HG02642 (cell line): ENCODE data around the gene COA8.
A peak's percentile ranks its signal among the peaks of the same experiment; 100 is the strongest.
"Not testable (repeated sequence)": the region's sequence is repeated elsewhere in the genome, so short reads cannot be mapped to it uniquely, and the experiment has no call there.

ENCODE experiments used
- ATAC-seq: cut with Tn5 transposase; IDR thresholded peaks from one replicate; pipeline ENCODE4 v1.9.1; 2021; ENCODE audit warnings: mild to moderate bottlenecking; ENCODE audit not compliant: unreplicated experiment, poor library complexity

The COA8 gene

DNA sequence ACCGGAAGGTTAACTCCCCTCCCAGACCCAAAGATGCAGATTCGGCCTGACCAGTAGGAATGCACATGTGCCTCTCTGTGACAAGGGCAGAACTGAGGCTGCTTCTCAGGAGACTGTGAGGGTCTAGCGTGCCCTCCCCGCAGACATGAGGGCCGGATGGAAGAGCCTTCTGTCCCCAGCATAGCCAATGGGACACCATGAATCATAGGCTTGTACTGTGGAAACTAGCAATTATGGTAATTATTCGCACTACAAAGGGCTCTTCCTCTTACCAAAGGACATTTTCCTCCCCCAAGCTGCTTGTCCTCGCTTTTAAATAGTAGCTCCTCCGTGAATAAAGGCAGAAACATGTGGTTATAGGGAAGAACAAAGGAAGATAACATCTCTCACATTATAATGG, 6.2 kb downstream of the COA8 start:
- no peak for ATAC-seq

DNA sequence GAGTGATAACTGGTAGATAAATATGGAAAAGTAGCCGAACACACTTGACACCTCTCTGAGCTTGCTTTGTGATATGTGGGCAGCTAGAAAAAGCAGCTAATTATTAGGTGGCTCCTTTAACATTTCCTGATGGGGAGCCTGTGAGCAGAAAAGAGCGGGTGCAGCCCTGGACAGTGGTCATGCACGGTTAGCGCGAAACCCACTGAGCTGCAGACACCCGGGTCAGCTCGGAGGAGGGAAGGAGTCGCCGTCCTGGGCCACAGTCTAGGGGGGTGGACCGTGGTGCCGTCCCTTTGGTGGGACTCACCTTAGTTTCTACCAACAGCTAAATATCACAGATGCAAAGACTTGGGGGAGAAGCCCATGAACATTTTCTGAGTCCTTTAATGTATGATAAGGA, 6.6 kb downstream of the COA8 start:
- ATAC-seq, result no peak

DNA sequence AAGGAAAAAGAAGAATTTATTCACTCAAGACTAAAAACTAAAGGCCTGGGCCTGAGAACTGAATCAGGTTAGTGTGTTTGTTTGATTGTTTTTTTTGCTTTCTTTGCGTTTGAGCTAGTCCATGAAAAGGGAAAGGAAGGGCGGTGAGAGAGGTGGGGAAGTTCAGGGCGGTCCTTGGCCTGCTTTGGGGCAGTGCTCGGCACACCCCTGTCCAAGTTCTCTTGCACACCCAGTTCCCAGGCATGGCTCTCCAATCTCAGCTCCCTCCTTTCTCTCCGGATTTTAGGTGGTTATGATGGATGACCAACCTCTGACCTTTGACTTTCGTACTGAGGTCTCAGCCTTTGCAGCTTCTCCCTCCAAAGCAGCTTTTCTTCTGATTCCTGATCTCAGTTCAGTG, 11.3 kb downstream of the COA8 start:
- no peak for ATAC-seq

DNA sequence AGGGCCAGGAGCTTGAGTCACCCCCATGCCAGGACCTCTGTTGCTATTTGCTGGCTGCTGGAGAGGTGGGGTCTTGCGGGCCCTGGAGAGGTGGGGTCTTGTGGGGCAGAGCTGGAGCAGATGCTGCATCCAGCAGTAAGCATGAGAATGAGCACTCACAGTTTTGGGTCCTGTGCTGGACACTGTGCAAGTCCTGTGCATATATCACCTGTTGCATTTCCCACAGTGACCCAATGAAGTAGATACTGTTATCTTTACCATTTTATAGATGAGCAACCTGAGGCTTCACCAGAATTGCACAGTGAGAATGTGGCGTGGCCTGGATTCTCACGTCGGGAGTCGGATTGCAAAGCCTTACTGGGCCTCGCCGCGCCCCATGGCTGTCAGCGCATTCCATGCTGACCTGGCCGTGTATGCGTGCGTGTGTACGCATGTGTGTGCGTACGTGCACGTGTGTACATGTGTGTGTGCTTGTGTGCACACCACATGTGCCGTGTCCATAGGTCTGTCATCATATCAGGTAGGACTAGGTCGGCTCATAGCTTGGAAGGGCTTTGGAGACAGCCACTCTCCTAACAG, 12.0 kb downstream of the COA8 start:
- ATAC-seq, result no peak

DNA sequence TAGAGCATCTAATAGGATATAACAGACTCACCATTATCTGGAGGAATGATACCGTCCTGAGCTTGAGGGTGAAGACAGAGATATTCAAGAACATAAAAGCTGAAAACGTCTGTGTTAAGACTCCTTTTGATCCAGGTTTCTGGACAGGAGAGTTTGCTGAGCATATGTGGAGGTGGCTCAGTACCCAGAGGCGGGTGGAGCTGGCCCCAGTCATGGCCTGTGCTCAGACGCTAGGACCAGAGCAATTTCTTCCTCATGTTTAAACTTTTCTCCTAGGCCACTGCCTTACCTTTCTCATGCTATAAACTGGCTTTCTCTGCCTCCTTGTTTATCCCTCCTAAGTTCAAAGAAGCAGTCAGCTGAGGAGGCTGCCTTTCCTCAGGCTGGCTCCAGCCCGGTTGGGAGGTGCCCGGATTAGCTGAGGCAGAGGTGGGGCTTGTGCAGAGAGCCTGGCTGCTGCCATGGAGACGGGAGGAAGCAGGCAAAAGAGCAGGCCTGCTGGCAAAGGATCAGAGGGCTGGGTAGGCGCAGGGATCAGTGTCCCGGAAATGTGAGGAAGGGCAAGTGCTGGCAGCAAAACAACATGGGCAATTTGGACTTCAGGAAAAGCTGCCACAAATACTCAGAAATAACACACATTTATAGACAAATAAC, 13.7 kb downstream of the COA8 start:
- ATAC-seq, result no peak

DNA sequence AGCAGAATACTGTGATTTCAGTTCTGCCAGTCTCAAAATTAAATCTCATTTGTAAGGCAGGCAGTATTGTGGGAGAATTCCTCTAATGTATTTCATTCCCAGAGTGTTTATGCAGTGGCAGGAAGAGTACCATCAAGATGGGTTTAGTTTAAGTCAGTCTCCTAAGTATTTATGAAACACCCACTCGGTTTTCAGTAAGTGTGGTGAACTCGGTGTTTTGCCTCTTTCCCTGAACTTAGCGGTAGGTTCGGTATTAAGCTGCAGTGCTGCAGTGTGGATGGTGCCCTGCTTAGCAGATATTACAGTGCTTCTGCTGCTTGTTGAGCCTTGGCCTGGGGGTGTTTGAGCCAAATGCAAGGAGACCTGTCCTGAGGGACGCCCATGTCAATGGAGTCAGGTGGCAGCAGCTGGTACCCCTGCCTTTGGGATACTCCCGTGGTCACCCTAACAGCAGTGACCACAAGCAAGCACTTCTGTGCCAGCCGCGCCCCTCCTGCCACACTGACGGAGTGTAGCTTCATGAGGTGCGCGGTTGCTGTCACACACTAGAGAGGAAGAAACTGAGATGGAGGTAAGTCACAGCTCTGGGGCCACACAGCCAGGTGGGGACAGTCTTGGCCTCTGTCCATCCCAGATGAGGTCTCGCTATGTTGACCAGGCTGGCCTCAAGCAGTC, 15.8 kb downstream of the COA8 start:
- no peak for ATAC-seq

DNA sequence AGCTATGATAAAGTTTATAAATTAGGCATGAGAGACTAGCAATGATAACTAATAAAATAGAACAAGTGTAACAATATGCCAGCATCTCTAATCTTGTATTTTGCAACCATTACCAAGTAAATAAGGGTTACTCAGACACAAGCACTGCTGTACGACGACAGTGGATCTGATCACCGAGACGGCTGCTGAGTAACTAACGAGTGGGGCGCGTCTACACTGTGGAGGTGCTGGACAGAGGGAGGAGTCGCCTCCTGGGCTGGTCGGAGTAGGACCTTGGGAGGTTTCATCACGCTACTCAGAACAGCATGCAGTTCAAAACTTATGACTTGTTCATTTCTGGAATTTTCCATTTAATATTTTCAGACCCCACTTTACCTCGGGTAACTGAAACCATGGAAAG, 18.4 kb downstream of the COA8 start:
- ATAC-seq, result no peak

DNA sequence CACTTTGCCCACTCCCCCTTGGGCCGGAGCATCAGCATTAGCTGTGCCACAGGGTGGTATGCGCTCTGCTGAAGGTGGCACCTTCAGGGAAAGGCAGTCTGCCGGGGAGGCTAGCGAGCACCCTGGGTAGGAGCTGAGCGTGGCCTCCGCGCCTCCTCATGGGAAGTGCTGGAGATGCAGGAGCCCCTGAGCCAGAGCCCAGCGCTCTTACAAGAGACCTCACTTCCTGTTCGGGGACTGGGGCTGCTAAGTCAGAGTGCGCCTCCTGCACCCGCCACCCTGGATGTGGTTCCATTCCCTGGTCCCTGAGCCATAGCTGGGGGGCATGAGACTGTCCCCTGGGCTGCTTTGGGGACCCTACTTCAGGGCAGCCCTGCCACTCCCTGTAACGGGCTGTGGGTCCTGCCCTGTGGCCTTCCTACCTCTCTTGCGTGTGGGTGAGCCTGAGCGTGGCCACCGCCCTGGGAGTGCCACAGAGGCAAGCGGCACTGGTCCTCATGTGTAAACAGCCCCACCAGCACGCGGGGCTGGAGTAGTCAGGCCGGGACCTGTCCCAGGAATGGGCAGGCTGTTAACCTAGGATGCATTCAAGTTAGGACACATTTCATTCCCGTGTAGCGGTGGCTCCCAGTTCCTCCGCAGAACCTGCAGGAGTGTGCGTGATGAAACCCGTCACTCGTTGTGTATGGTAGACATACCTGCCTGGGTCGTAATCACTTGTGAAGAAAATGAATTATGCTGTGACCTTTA, 19.4 kb downstream of the COA8 start:
- no peak for ATAC-seq

DNA sequence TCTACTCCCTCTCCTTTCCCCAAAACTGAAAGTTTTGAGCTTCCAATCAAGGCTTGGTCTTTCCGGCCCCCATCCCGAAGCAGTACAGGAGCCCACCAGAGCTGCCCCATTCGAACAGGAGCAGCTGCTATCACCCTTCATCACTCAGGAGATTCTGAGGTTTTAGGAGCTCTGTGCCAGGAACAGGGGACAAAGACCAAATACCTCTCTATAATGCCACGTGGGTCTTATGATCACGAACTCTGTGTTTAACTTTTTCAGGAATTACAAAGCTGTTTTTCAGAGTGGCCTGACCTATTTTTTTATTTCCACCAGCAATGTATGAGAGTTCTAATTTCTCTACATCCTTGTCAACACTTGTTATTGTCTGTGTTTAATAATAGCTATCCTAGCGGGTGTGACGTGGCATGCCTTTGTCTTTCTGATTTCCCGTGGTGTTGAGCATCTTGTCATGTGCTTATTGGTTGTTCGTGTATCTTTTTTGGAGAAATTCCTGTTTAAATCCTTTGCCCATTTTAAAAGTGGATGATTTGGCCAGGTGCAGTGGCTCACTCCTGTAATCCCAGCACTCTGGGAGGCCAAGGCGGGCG, 21.7 kb downstream of the COA8 start:
- no peak for ATAC-seq

DNA sequence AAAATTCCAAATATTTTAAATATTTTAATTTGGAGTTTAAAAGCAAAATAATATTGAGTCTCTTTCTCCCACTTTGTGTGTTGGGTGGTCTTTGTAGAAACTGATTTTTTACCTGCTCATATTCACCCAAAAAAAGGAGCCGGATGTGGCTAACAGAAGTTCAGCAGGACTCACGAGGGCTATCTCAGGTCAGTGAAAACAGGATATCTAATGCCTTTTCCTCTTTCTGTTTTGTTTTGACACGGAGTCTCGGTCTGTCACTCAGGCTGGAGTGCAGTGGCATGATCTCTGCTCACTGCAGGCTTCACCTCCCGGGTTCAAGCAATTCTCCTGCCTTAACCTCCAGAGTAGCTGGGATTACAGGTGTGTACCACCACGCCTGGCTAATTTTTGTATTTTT, 30.8 kb downstream of the COA8 start:
- peak; percentile 84 for ATAC-seq

DNA sequence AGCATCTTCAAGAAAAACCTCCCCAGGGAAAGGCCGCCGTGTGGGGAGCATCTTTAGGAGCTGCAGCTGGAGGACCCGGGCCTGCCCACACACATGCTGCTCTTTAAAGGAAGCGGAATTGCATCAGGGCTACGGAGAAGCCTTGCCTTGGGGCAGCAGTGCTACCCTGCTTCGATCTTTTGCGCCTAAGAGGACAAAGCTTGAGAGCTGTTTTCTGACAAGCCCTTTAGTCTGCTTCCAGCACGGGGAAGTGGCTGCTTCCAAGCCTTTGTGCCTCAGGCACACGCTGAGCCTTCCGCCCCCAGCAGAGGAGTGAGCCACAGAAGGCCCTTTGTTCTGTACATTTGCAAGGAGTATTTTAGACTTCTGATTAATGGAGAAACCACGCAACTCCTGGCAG, 31.5 kb downstream of the COA8 start:
- no peak for ATAC-seq

DNA sequence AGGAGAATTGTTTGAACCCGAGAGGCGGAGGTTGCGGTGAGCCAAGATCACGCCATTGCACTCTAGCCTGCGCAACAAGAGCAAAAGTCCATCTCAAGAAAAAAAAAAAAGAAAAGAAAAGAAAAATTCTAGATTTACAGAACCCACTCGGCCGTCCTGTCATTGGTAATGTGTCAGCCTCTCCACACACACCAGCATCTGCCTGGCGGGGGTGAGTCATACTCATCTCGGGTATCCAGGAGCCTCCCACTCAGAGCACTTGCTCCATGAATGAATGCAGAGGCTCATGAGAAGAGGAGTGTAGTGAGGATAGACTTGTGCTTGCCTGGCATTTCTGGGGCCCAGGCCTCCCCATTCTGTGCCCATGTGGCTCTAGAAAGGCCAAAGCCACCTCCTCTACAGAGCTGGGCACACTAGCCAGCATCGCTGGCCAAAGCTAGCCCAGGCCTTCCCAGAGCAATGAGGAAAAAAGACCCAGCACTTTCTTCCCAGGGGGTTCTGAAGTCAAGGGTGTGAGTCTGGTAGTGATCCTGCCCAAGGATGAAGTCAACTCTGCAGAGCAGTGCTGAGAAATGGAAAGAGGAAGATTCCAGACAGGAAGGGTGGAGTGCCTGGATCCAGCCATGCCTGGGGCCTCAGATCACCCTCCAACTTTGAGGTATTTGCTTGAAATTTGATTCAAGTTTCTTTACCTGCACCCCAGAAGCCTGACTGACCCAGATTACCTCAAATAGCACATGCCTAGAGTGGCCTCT, 35.0 kb downstream of the COA8 start:
- ATAC-seq, result no peak

DNA sequence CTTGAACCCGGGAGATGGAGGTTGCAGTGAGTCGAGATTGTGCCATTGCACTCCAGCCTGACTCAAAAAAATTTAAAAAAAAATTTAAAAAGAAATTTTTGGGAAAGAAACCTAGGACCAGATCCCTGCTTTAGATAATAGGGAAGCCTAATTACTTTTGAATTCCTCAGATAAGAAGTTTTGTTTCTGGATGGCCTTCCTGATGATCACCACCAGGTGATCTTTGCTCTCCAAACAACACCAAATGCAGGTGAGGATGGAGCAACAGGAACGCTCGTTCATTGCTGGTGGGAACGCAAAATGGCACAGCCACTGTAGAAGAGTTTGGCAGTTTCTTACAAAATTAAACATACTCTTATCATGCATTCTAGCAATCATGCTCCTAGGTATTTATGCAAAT, 37.7 kb downstream of the COA8 start:
- no peak for ATAC-seq

DNA sequence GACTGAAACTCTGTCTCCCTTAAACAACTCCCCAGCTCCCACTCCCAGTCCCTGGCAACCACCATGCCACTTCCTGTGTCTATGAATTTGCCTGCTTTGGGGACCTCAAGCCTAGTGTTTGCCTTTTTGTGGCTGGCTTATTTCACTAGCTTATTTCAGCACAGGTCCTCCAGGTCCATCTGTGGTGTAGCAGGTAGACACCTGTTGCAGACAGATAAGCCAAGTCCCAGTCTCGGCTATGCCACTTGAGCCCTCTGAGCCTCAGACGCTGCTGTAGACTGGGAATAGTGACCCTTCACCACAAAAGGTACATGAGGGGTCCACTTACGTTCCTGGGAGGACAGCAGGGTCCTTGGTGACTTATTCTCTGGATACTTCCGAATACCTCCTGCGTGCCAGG, 41.9 kb downstream of the COA8 start:
- ATAC-seq, result no peak

DNA sequence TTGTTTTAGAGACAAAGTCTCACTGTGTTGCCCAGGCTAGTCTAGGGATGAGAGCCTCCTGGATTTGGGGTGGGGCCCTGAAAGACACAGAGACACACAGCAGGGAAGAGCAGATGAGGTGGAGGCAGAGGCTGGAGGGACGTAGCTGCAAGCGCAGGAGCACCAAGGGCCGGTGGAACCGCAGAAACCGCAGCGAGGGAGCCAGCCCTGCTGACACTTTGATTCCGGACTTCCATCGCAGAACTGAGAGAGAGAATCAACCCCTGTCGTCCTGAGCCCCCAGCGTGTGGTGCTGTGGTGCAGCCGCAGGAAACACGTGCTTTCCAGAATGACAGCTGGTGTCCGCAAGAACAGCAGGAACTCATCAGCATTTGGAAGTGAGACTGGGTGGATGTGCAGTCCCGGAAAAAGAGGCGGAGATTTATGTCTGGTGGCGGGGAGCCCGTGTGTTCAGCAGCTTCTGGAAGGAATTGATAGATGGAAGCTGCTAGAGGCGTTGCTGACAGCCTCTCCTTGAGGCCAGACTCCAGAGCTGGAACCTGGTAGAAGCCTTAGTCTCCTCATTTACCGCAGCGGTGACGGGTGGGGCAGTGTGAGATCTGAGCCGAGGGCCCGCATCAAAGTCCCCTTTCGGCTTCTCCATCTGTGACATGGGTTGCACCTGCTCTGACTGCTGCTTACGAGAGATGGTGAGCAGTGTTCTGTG, 44.4 kb downstream of the COA8 start:
- peak; percentile 74 for ATAC-seq

DNA sequence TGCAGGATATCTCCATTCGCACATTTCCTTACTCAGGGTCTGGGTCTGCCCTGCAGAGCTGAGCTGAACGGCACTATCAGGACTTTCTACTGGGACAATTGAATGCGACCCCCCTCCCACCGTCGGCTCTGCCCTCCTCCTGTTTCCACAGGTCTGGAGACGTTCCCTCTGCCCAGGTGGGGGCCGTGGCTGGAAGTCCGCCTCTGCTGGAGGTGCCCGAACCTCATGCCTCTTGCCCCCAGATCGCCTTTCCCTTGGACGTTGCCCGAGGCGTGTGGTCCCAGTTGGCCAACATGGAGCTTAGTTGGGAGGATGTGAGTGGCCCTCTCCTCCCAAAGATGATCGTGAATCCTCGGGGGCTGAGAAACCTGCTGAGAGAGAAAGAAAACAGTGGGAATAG, 45.1 kb downstream of the COA8 start:
- ATAC-seq, result no peak

DNA sequence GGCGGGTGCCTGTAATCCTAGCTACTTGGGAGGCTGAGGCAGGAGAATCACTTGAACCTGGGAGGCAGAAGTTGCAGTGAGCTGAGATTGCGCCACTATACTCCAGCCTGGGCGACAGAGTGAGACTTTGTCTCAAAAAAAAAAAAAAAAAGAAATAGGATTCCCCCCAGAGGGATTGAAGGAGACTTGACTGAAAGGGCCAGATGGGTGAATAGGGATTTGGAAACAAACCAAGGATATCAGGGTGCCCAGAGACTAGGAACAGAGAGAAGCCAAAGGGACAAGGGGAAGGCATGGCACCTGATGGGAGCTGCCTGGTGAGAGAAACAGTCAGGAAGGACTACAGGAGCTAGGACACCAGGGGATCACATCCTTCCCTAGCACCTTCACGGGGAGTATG, 46.3 kb downstream of the COA8 start:
- not testable (repeated sequence) for ATAC-seq

DNA sequence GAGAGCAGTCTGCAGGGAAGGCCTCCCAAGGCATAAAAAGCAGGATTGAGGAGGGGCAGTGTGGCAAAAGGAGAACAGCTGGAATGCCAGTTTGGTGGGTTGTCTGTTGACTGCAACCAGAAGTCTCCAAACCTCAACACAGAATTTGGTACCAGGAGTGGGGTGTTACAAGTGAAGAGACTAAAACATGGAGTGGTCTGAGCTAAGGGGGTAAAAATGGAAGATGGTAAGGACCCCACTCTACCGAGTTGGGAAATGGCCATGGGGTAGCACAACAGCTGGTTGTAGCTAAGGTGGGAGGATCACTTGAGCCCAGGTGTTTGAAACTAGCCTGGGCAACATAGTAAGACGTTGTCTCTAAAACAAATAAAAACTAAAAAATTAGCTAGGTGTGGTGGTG, 48.5 kb downstream of the COA8 start:
- ATAC-seq, result no peak

DNA sequence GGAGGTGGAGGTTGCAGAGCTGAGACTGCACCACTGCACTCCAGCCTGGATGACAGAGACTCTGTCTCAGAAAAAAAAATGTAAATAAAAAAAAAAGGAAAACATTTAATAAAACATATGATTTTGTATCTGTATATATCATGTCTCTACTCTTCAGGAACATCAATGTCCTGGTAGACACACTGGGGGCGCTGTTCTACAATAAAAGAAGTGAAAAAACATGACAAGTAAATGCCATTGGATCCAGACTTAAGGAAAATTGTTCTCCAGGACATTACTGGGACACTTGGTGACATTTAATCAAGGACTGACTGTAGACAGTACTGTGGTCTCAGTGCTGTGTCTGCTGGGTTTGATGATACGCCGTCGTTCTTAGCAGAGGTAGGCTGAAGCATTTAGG, 50.8 kb downstream of the COA8 start:
- no peak for ATAC-seq
